CD4-positive, alpha-beta T cell (primary cell): ENCODE data around the gene NDUFB8. TPM values are rescaled to one million over a fixed set of nuclear protein-coding genes. Genes with fewer than 3 reads are reported as not detected.

Experiments
- ATAC-seq: fragments of 200-7000 bp; cut with Tn5 transposase; one replicate; pipeline ENCODE4 v1.10.0; 2022; ENCODE audit warnings: mild to moderate bottlenecking; ENCODE audit not compliant: poor library complexity
- CTCF ChIA-PET: fragments of 350-600 bp; sonication (Branson Sonifier 250); formaldehyde crosslinking; loops from one replicate; lab custom pipeline; 2021; ENCODE audit warnings: antibody characterized with exemption, inconsistent platforms; lab: Charles Lee
- POLR2A ChIA-PET: fragments of 350-600 bp; sonication (Branson Sonifier 250); formaldehyde crosslinking; loops from one replicate; lab custom pipeline; 2021; ENCODE audit warnings: antibody characterized with exemption, inconsistent platforms; lab: Charles Lee
- DNase-seq, 14 experiments: peaks; one replicate each; pipeline ENCODE4 v3.0.0-alpha.2; 2013 to 2020; ENCODE audit warnings: mixed read lengths in 2 of 14
- H3K27ac ChIP-seq, 2 donors: one replicate each; pipeline versions ENCODE4 v1.5.1 to v1.7.0; 2013; ENCODE audit warnings: low read length in 2 of 2, low read depth in 1 of 2, mild to moderate bottlenecking in 1 of 2
- H3K27me3 ChIP-seq, 2 experiments: 1 replicate in 1 of 2; 2 replicates in 1 of 2; pipeline versions ENCODE4 v1.6.1 to v1.7.0; 2013; ENCODE audit warnings: low read length in 2 of 2, control low read depth in 1 of 2, mild to moderate bottlenecking in 1 of 2, moderate library complexity in 1 of 2; ENCODE audit not compliant: insufficient read depth in 2 of 2, control insufficient read depth in 1 of 2
- H3K36me3 ChIP-seq: one replicate; pipeline ENCODE4 v1.6.1; 2013; ENCODE audit warnings: low read length, control low read depth; ENCODE audit not compliant: insufficient read depth
- H3K4me1 ChIP-seq: one replicate; pipeline ENCODE4 v1.6.1; 2013; ENCODE audit warnings: low read length, control low read depth; ENCODE audit not compliant: insufficient read depth
- H3K4me3 ChIP-seq: one replicate; pipeline ENCODE4 v1.5.1; 2013; ENCODE audit warnings: mild to moderate bottlenecking, low read length, moderate library complexity
- H3K9me3 ChIP-seq, 2 experiments: 1 replicate in 1 of 2; 2 replicates in 1 of 2; pipeline versions ENCODE4 v1.6.1 to v1.7.0; 2013; ENCODE audit warnings: low read length in 2 of 2, mild to moderate bottlenecking in 2 of 2, control low read depth in 1 of 2, moderate library complexity in 1 of 2; ENCODE audit not compliant: control insufficient read depth in 1 of 2, insufficient read depth in 1 of 2
- H3K27ac Mint-ChIP-seq: one replicate; pipeline ENCODE4 v1.8.0; 2020; ENCODE audit warnings: mixed read lengths
- H3K27me3 Mint-ChIP-seq: one replicate; pipeline ENCODE4 v1.8.0; 2021; ENCODE audit warnings: mixed read lengths
- H3K36me3 Mint-ChIP-seq: one replicate; pipeline ENCODE4 v1.8.0; 2021; ENCODE audit warnings: low read depth, mixed read lengths
- H3K4me1 Mint-ChIP-seq: one replicate; pipeline ENCODE4 v1.8.0; 2021; ENCODE audit warnings: low read depth, mixed read lengths
- H3K4me3 Mint-ChIP-seq: one replicate; pipeline ENCODE4 v1.8.0; 2020; ENCODE audit warnings: mild to moderate bottlenecking, mixed read lengths
- H3K9me3 Mint-ChIP-seq: one replicate; pipeline ENCODE4 v1.8.0; 2020; ENCODE audit warnings: mixed read lengths
- intact Hi-C, 2 experiments: fragments of 100-400 bp; cut with DNase I in 1 of 2; cut with micrococcal nuclease in 1 of 2; formaldehyde crosslinking; loops; one replicate each; pipeline versions ENCODE4 v1.15.1 to v1.9.0; 2023 to 2025; cut with DNase I, micrococcal nuclease
- total RNA-seq, 174 experiments: library from RNA in 2 of 174; stranded (reverse) in 2 of 174; gene quantifications; one replicate each; pipeline ENCODE4 v1.2.3 and lab custom pipeline; 2021 to 2026
- TF ChIP-seq, protein P1 (sequence below): fragments of 200-600 bp; IDR thresholded peaks from one replicate; pipeline ENCODE4 v1.8.0; 2022; ENCODE audit warnings: antibody characterized with exemption, mild to moderate bottlenecking

The NDUFB8 gene
- total RNA-seq, 2 experiments from 2014 or later: 155 to 173 TPM

DNA sequence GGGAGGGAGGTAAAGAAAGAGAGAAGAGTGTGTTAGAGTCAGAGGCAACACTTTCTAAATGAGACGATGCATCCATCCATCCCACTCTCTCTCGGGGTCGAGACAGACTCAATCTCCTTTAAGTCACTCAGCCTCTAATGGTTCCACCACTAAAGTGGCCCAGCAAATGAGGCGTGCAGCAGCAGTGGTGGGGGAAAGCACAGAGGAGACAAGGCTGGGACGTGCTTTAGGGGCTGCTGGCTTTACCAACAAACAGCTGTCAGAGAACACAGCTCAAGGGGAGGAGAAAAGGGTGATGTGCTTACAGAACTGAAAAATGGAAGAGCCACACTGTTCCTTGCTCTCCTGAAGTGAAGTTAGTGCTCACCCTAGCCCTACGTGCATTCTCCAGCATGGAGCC lies 5.5 kb downstream of the NDUFB8 start:
- peaks cover 54% of the 10 kb centered on the region for H3K36me3 ChIP-seq
- no peak overlapping the region for H3K27ac ChIP-seq
- POLR2A ChIA-PET: interaction anchor here (1.2 kb wide), 1 partner anchor 13 kb away, joined by 4 read pairs; no protein-coding TSS in a partner anchor
- no peaks in the 10 kb centered on the region for H3K27me3 ChIP-seq
- Mint-ChIP-seq H3K4me1 (peaks cover 29% of the 10 kb centered on the region), H3K36me3 (peaks cover 62% of the 10 kb centered on the region), H3K9me3 (no peaks in the 10 kb centered on the region), H3K27ac (no peak overlapping the region), H3K4me3 (no peak overlapping the region), H3K27me3 (no peaks in the 10 kb centered on the region)
- H3K4me1 ChIP-seq: peaks cover 35% of the 10 kb centered on the region
- ATAC-seq (no peak), DNase-seq (no peak)
- CTCF ChIA-PET: no interaction called here
- TF ChIP-seq, protein P1, sequence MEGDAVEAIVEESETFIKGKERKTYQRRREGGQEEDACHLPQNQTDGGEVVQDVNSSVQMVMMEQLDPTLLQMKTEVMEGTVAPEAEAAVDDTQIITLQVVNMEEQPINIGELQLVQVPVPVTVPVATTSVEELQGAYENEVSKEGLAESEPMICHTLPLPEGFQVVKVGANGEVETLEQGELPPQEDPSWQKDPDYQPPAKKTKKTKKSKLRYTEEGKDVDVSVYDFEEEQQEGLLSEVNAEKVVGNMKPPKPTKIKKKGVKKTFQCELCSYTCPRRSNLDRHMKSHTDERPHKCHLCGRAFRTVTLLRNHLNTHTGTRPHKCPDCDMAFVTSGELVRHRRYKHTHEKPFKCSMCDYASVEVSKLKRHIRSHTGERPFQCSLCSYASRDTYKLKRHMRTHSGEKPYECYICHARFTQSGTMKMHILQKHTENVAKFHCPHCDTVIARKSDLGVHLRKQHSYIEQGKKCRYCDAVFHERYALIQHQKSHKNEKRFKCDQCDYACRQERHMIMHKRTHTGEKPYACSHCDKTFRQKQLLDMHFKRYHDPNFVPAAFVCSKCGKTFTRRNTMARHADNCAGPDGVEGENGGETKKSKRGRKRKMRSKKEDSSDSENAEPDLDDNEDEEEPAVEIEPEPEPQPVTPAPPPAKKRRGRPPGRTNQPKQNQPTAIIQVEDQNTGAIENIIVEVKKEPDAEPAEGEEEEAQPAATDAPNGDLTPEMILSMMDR: no peak
- no peak overlapping the region for H3K4me3 ChIP-seq
- intact Hi-C loops: no loop called here
- no peaks in the 10 kb centered on the region for H3K9me3 ChIP-seq

DNA sequence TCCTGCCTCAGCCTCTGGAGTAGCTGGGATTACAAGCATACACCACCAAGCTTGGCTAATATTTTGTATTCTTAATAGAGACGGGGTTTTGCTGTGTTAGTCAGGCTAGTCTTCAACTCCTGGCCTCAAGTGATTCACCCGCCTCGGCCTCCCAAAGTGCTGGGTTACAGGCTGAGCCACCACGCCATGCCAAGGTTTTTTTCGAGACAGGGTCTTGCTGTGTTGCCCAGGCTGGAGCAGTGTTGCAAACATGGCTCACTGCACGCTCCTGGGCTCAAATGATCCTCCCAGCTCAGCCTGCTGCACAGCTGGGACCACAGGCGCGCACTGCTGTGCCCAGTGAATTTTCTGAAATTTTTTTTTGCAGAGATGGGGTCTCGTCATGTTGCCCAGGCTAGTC lies 6.7 kb downstream of the NDUFB8 start:
- Mint-ChIP-seq H3K27me3 (no peaks in the 10 kb centered on the region), H3K27ac (no peak overlapping the region), H3K4me1 (peaks cover 26% of the 10 kb centered on the region), H3K9me3 (no peaks in the 10 kb centered on the region), H3K4me3 (no peak overlapping the region), H3K36me3 (peaks cover 61% of the 10 kb centered on the region)
- ATAC-seq (no peak), DNase-seq (no peak)
- Histone ChIP-seq H3K9me3 (no peaks in the 10 kb centered on the region), H3K36me3 (peaks cover 56% of the 10 kb centered on the region), H3K4me1 (peaks cover 31% of the 10 kb centered on the region), H3K4me3 (no peak overlapping the region), H3K27ac (no peak overlapping the region), H3K27me3 (no peaks in the 10 kb centered on the region)
- CTCF ChIA-PET: interaction anchor here (0.8 to 1.5 kb wide), 3 partner anchors 11 to 40 kb away, joined by 3 to 5 read pairs (median 4); no protein-coding TSS in a partner anchor
- intact Hi-C loops: no loop called here
- TF ChIP-seq, protein P1: no peak
- POLR2A ChIA-PET: interaction anchor here (1.1 kb wide), 1 partner anchor 40 kb away, joined by 3 read pairs; no protein-coding TSS in a partner anchor

DNA sequence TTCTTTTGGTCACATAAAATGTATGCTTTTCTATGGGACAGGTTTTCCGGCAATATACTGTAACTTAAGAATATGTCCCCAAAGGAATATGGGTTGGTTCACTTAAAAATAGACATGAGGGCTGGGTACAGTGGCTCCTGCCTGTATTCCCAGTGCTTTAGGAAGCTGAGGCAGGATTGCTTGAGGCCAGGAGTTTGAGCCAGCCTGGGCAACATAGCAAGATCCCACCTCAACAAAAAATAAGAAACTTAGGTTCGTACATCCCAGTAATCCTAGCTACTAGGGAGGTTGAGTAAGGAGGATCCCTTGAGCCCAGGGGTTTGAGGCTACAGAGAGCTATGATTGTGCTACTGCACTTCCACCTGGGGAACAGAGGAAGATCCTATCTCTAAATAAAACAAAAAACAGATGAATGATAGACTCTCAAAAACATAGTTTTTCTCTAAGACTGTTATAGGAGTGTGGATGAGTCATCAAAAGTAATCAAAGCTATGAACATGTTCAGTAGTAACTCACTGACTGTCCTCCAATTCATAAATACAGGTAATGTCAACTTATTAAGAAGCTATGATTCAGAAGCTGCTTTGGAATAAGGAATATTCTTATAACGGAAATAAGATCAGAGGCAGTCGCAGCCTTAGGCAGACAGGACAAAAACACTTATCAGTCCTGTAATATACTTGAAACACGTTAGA lies 7.4 kb downstream of the NDUFB8 start:
- H3K9me3 ChIP-seq: no peaks in the 10 kb centered on the region
- CTCF ChIA-PET: interaction anchor here (1.2 to 1.5 kb wide), 2 partner anchors 13 to 40 kb away, joined by 4 to 5 read pairs; no protein-coding TSS in a partner anchor
- no peak overlapping the region for H3K4me3 Mint-ChIP-seq
- no peaks in the 10 kb centered on the region for H3K9me3 Mint-ChIP-seq
- intact Hi-C loops: no loop called here
- H3K27me3 Mint-ChIP-seq: no peaks in the 10 kb centered on the region
- ATAC-seq (no peak), DNase-seq (no peak)
- peaks cover 52% of the 10 kb centered on the region for H3K36me3 ChIP-seq
- peaks cover 61% of the 10 kb centered on the region for H3K36me3 Mint-ChIP-seq
- no peak overlapping the region for H3K27ac ChIP-seq
- POLR2A ChIA-PET: interaction anchor here (0.7 to 1.1 kb wide), 2 partner anchors 39 to 45 kb away, joined by 3 read pairs; no protein-coding TSS in a partner anchor
- no peak overlapping the region for H3K4me3 ChIP-seq
- H3K4me1 ChIP-seq: peaks cover 24% of the 10 kb centered on the region
- TF ChIP-seq, protein P1: no peak
- peaks cover 25% of the 10 kb centered on the region for H3K4me1 Mint-ChIP-seq
- no peaks in the 10 kb centered on the region for H3K27me3 ChIP-seq
- no peak overlapping the region for H3K27ac Mint-ChIP-seq
